H1 (cell line): ENCODE measurements around the gene SASH3. TPM values are rescaled to one million over a fixed set of nuclear protein-coding genes. Genes with fewer than 3 reads are reported as not detected.

Source experiments
- SIX5 ChIP-seq: IDR thresholded peaks from 2 replicates; pipeline ENCODE4 v1.6.1; 2011; ENCODE audit warnings: mild to moderate bottlenecking, low read depth, low read length
- TAF1 ChIP-seq: IDR thresholded peaks from 2 replicates; pipeline ENCODE4 v1.6.1; 2011; ENCODE audit warnings: mild to moderate bottlenecking, low read depth, low read length
- polyA plus RNA-seq, 7 experiments: library from polyadenylated mRNA; depleted of rRNA in 3 of 7; stranded (reverse) in 5 of 7; unstranded in 2 of 7; fragments of >200 nt in 5 of 7; fragments of 200-250 nt in 2 of 7; gene quantifications; 1 replicate in 5 of 7; 2 replicates in 1 of 7; 4 replicates in 1 of 7; pipeline versions ENCODE4 v1.2.1 to v1.2.3, GENCODE V29; 2011 to 2013; ENCODE audit warnings: missing spikeins in 2 of 7, mixed read lengths in 2 of 7
- total RNA-seq: library from RNA; stranded (reverse); fragmentation: NEBNext Ultra II Directional; extraction: Animal tissue kit (Norgen Biotek cat#: 25700); gene quantifications from 2 replicates; pipeline ENCODE4 v1.2.1, GENCODE V29; 2021

The SASH3 gene
- total and polyA plus RNA-seq, 2 of the 8 experiments (the other 6 are each of a cell fraction or from before 2014, with no cell fraction given), result not detected

DNA sequence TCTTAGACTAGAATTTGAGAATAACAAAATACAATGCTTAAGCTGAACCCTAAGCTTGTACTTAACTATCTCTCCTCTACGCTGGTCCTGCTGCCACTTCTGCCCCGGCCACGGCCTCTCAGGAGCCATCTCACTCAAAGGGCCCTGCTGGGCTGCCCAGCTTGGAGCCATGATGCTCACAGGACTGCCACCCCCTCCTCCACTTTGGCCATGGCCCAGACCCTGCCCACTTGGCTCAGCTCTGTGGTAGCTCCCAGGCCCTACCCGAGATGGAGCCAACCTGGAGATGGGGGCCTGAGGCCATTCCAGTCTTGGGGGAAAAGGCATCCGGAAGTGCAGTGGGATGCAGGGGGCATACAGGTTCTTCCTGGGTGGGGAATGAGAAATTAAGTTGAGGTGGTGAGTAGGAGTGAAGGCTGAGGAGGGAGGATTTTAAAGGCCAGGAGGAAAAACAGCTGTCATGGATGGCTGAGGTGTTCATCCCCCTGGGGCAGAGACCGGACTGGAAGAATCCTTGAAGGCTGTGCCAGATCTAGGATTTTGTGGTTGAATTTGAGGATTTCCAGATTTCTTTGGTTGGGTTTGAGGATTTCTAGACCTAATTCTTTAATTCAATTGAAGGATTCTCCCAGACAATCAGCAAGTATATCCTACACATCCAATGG, 824 bp downstream of the SASH3 start (continued):
- no peak for TF ChIP-seq SIX5
- no peak for TF ChIP-seq TAF1
